ENCODE results near the gene TMPRSS15. TPM values are rescaled to one million over a fixed set of nuclear protein-coding genes. Genes with fewer than 3 reads are reported as not detected.

TMPRSS15 gene
- not detected in 2 replicates for total RNA-seq

GRCh38 chr21:18403735-18404450 lies at the start of gene TMPRSS15:
TMPRSS15 (minus strand) TSS chr21:18403785; CDS start chr21:18403622, 163 bp downstream.

GRCh38 chr21:18244671-18245463 lies 158.7 kb downstream of the TMPRSS15 start, which contains the start of gene CHODL:
CHODL (plus strand) TSS chr21:18244833; CDS start chr21:18245224, 391 bp downstream.

Other genes starting within 250 kb of the TMPRSS15 start
- 0.15 and 0.17 TPM in 2 replicates for gene CHODL, start 159.0 kb downstream of the TMPRSS15 start, total RNA-seq

Data from smooth muscle cell of trachea (primary cell).